ENCODE measurements around the gene AARSD1. TPM values are rescaled to one million over a fixed set of nuclear protein-coding genes. Genes with fewer than 3 reads are reported as not detected.
"Not testable (repeated sequence)": the region's sequence is repeated elsewhere in the genome, so short reads cannot be mapped to it uniquely, and the experiment has no call there.

The AARSD1 gene
- total RNA-seq, 6 donors from 2014 or later, result 10.9 to 70.2 (median 23.6) TPM

GRCh38 chr17:42918902-42919521 is 45.2 kb downstream of the AARSD1 start:
- ATAC-seq (ENCODE audit: low FRiP score in 2 of 2) (no peak), DNase-seq (peak in 1 of 2 donors; percentile 24)
- Histone ChIP-seq H3K27ac (peak overlapping the region in 3 of 4 donors; percentile 28 to 53 (median 41)), H3K27me3 (no peaks in the 10 kb centered on the region), H3K4me1 (peaks cover 50 to 58% (median 51%) of the 10 kb centered on the region in 4 donors), H3K36me3 (no peaks in the 10 kb centered on the region), H3K9me3 (no peaks in the 10 kb centered on the region), H3K4me3 (no peak overlapping the region)
- 31 to 43% methylated on average over 3 of the region's 3 CpGs for WGBS, 2 donors
- TF ChIP-seq, protein P1, sequence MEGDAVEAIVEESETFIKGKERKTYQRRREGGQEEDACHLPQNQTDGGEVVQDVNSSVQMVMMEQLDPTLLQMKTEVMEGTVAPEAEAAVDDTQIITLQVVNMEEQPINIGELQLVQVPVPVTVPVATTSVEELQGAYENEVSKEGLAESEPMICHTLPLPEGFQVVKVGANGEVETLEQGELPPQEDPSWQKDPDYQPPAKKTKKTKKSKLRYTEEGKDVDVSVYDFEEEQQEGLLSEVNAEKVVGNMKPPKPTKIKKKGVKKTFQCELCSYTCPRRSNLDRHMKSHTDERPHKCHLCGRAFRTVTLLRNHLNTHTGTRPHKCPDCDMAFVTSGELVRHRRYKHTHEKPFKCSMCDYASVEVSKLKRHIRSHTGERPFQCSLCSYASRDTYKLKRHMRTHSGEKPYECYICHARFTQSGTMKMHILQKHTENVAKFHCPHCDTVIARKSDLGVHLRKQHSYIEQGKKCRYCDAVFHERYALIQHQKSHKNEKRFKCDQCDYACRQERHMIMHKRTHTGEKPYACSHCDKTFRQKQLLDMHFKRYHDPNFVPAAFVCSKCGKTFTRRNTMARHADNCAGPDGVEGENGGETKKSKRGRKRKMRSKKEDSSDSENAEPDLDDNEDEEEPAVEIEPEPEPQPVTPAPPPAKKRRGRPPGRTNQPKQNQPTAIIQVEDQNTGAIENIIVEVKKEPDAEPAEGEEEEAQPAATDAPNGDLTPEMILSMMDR (IDR thresholded peaks at IDR 0.05), result no peak
- no peak for TF ChIP-seq POLR2A (IDR thresholded peaks at IDR 0.05)
- TF ChIP-seq POLR2AphosphoS5 (IDR thresholded peaks at IDR 0.05), result no peak
- TF ChIP-seq EP300 (IDR thresholded peaks at IDR 0.05), result no peak

GRCh38 chr17:42917236-42917603 is 47.0 kb downstream of the AARSD1 start:
- 43 to 72% methylated on average over 8 of the region's 8 CpGs for WGBS, 2 donors
- H3K9me3 ChIP-seq, result no peaks in the 10 kb centered on the region

DNA sequence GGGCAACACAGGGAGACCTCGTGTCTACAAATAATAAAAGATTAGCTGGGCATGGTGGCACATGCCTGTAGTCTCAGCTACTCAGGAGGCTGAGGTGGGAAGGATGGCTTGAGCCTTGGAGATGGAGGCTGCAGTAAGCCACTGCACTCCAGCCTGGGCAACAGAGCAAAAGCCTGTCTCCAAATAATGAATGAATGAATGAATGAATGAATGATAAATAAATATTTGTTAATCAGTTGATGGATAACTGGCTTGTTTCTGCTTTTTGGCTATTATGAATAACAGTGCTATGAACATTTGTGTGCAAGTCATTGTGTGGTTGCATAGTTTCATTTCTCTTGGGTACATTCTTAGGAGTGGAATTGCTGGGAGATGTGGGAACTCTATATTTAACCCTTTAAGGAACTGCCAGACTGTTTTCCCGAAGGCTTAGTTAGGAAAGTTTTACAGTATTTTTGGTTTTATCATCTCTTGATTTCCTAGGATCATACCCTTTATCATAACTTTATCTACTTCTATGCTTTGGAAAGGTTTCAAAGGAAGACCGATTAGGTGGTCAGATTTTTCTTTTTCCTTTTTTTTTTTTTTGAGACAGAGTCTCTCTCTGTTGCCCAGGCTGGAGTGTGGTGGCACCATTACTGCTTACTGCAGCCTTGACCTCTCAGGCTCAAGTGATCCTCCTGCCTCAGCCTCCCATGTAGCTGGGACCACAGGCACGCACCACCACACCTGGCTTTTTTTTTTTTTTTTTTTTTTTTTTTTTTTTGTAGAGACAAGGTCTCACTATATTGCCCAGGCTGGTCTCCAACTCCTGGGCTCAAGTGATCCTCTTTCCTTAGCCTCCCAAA is 47.6 kb downstream of the AARSD1 start:
- not testable (repeated sequence) for H3K9me3 ChIP-seq; H3K27ac ChIP-seq; DNase-seq; H3K4me3 ChIP-seq; H3K36me3 ChIP-seq; H3K27me3 ChIP-seq; ATAC-seq (ENCODE audit: low FRiP score in 2 of 2)
- 89 to 92% methylated on average over 4 of the region's 4 CpGs for WGBS, 2 donors
- H3K4me1 ChIP-seq, result peaks cover 31 to 39% (median 35%) of the 10 kb centered on the region in 4 donors

More at GRCh38 chr17:42917236-42917603, 47.0 kb downstream of the AARSD1 start:
- H3K4me1 ChIP-seq, result peaks cover 37 to 43% (median 40%) of the 10 kb centered on the region in 4 donors
- TF ChIP-seq POLR2A (IDR thresholded peaks at IDR 0.05) (no peak), POLR2AphosphoS5 (IDR thresholded peaks at IDR 0.05) (no peak), EP300 (IDR thresholded peaks at IDR 0.05) (no peak)
- TF ChIP-seq, protein P1 (IDR thresholded peaks at IDR 0.05), result no peak
- no peaks in the 10 kb centered on the region for H3K27me3 ChIP-seq
- H3K27ac ChIP-seq, result no peak overlapping the region
- ATAC-seq (ENCODE audit: low FRiP score in 2 of 2) (no peak), DNase-seq (no peak)
- no peaks in the 10 kb centered on the region for H3K36me3 ChIP-seq
- H3K4me3 ChIP-seq, result no peak overlapping the region

DNA sequence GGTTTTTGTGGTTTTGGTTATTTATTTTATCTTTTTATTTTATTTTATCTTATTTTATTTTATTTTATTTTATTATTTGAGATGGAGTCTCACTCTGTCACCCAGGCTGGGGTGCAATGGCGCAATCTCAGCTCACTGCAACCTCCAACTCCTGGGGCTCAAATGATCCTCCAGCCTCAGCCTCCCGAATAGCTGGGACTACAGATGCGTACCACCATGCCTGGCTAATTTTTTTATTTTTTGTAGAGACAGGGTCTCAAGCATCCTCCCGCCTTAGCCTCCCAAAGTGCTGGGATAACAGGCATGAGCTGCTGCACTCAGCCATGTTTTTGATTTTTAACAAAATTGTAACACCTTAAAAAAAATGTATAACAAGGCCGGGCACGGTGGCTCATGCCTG is 49.0 kb downstream of the AARSD1 start:
- peaks cover 20 to 26% (median 22%) of the 10 kb centered on the region in 4 donors for H3K4me1 ChIP-seq
- ATAC-seq (ENCODE audit: low FRiP score in 2 of 2); H3K4me3 ChIP-seq; H3K9me3 ChIP-seq; H3K27ac ChIP-seq; H3K36me3 ChIP-seq; H3K27me3 ChIP-seq; DNase-seq: not testable (repeated sequence)
- WGBS, 2 donors, result 95 to 97% methylated on average over 6 of the region's 6 CpGs

GRCh38 chr17:42913981-42914617 is 50.2 kb downstream of the AARSD1 start:
- no peak for DNase-seq
- TF ChIP-seq, protein P1 (IDR thresholded peaks at IDR 0.05), result no peak
- TF ChIP-seq EP300 (IDR thresholded peaks at IDR 0.05) (no peak), POLR2AphosphoS5 (IDR thresholded peaks at IDR 0.05) (no peak), POLR2A (IDR thresholded peaks at IDR 0.05) (no peak)
- peaks cover 8 to 15% (median 12%) of the 10 kb centered on the region in 4 donors for H3K4me1 ChIP-seq
- no peaks in the 10 kb centered on the region for H3K9me3 ChIP-seq
- H3K4me3 ChIP-seq, result no peak overlapping the region
- 86 to 92% methylated on average over 3 of the region's 3 CpGs for WGBS, 2 donors
- no peaks in the 10 kb centered on the region for H3K27me3 ChIP-seq
- no peaks in the 10 kb centered on the region for H3K36me3 ChIP-seq
- no peak for ATAC-seq (ENCODE audit: low FRiP score in 2 of 2)
- H3K27ac ChIP-seq, result no peak overlapping the region

Data from upper lobe of left lung (tissue), 6 donors.